Activated naive CD8-positive, alpha-beta T cell treated with anti-CD3 and anti-CD28 coated beads for 36 hours (primary cell): Measurements from ENCODE around the gene SKIC8. TPM values are rescaled to one million over a fixed set of nuclear protein-coding genes. Genes with fewer than 3 reads are reported as not detected.

Source experiments
- DNase-seq: peaks from one replicate; pipeline ENCODE4 v3.0.0; 2021
- H3K27ac Mint-ChIP-seq: one replicate; pipeline ENCODE4 v1.8.0; 2022; ENCODE audit warnings: mild to moderate bottlenecking, moderate library complexity, mixed read lengths
- H3K27me3 Mint-ChIP-seq: one replicate; pipeline ENCODE4 v1.8.0; 2022; ENCODE audit warnings: mild to moderate bottlenecking, mixed read lengths
- H3K36me3 Mint-ChIP-seq: one replicate; pipeline ENCODE4 v1.8.0; 2021; ENCODE audit warnings: mild to moderate bottlenecking, mixed read lengths
- H3K4me1 Mint-ChIP-seq: one replicate; pipeline ENCODE4 v1.8.0; 2021; ENCODE audit warnings: mixed read lengths
- H3K4me3 Mint-ChIP-seq: one replicate; pipeline ENCODE4 v1.8.0; 2022; ENCODE audit warnings: mild to moderate bottlenecking, moderate library complexity, mixed read lengths
- H3K9me3 Mint-ChIP-seq: one replicate; pipeline ENCODE4 v1.8.0; 2022; ENCODE audit warnings: mixed read lengths
- total RNA-seq, 2 experiments: library from RNA; stranded (reverse); gene quantifications; one replicate each; pipeline ENCODE4 v1.2.3, GENCODE V29; 2021

Gene SKIC8
- total RNA-seq, 2 experiments from 2014 or later: 71.9 to 73.8 TPM

- H3K27me3 Mint-ChIP-seq: no peaks in the 10 kb centered on the region
- DNase-seq: no peak
- no peak overlapping the region for H3K27ac Mint-ChIP-seq
- no peak overlapping the region for H3K4me3 Mint-ChIP-seq
- H3K36me3 Mint-ChIP-seq: peaks cover 17% of the 10 kb centered on the region
- no peaks in the 10 kb centered on the region for H3K4me1 Mint-ChIP-seq
- no peaks in the 10 kb centered on the region for H3K9me3 Mint-ChIP-seq
Measured at GRCh38 chr15:78284758-78285157, 14.7 kb downstream of the SKIC8 start.

- DNase-seq: no peak
- no peaks in the 10 kb centered on the region for H3K9me3 Mint-ChIP-seq
- no peaks in the 10 kb centered on the region for H3K4me1 Mint-ChIP-seq
- no peak overlapping the region for H3K27ac Mint-ChIP-seq
- peaks cover 18% of the 10 kb centered on the region for H3K36me3 Mint-ChIP-seq
- no peaks in the 10 kb centered on the region for H3K27me3 Mint-ChIP-seq
- no peak overlapping the region for H3K4me3 Mint-ChIP-seq
Measured at GRCh38 chr15:78282324-78282723, 17.1 kb downstream of the SKIC8 start.

DNA sequence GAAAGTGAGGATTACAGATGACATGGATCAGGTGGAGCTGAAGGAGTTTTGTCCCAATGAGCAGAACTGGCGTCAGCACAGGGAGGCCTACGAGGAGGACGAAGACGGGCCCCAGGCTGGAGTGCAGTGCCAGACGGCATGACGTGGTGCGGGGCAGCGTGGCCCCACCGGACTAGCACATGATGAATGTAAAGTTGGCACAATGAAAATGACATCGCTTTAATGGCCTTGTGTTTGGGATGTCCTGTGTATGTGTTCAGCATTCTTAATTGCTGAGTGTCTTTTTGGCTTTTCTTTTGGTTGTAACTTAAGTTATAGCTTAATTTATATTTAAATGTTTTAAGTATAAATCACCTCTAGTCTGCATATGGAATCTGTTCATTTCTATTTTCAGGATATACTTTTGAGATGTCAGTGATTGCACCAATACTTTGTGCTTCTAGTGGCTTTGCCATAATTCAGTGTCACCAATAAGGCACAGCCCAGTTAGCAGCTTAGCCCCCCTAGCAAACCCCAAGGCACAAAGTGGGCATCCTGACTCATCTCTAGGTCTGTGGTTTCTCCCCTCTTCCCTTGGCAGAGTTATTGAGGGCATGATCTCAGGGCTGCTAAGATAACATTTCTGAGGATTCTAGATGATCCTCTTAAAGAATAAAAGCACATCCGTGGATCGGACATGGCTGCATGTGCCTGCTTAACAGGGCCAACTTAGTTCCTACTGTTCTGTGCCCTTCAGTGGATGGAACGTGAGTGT is 18.9 kb downstream of the SKIC8 start:
- H3K36me3 Mint-ChIP-seq: peaks cover 16% of the 10 kb centered on the region

GRCh38 chr15:78276064-78276943 is 23.1 kb downstream of the SKIC8 start:
- Mint-ChIP-seq H3K9me3 (no peaks in the 10 kb centered on the region), H3K27me3 (no peaks in the 10 kb centered on the region), H3K4me1 (no peaks in the 10 kb centered on the region), H3K27ac (peak overlapping the region; percentile 25), H3K4me3 (no peak overlapping the region), H3K36me3 (peaks cover 21% of the 10 kb centered on the region)
- DNase-seq: no peak

More for the DNA sequence above, 18.9 kb downstream of the SKIC8 start:
- Mint-ChIP-seq H3K27me3 (no peaks in the 10 kb centered on the region), H3K4me1 (no peaks in the 10 kb centered on the region), H3K9me3 (no peaks in the 10 kb centered on the region), H3K27ac (no peak overlapping the region), H3K4me3 (no peak overlapping the region)
- DNase-seq: no peak

DNA sequence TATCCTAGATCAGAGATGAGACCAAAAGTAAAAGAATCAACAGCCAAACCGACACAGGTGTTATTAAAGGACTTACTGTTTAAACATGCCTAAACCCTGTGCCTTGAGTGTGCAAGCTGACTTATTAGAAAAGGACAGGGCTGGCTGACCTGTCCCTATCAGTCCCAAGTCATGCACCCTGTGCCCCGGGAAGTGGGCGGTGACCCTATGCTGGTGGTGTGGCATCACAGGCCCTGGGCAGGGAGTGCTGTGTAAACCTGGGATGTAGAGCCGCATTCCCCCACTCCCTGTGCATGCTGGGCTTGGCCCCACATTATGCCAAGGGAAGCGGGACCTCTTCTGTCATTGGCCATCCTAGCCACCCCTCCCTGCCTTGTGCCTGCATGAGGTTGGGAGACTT is 24.4 kb downstream of the SKIC8 start:
- Mint-ChIP-seq H3K27me3 (no peaks in the 10 kb centered on the region), H3K27ac (peak overlapping the region; percentile 17), H3K36me3 (peaks cover 21% of the 10 kb centered on the region), H3K4me1 (no peaks in the 10 kb centered on the region), H3K4me3 (no peak overlapping the region), H3K9me3 (no peaks in the 10 kb centered on the region)
- no peak for DNase-seq

DNA sequence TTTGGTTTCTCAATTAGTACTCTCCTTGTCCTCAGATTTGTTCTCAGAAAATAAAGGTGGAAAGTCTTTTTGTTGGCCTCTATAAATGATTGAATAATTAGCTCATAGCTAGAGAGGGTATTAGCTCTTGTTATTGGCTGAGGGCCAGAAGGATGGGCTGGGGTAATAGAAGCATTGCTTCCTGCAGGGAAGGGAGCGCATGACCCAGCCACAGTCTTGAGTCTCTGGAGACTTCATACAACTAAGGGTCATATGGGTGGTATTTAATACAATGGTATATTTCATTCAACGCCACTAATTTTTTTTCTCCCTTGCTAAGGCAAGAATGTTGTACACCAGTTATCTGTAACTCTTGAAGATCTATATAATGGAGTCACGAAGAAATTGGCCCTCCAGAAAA is 26.6 kb downstream of the SKIC8 start:
- Mint-ChIP-seq H3K36me3 (peaks cover 15% of the 10 kb centered on the region), H3K27ac (no peak overlapping the region), H3K27me3 (no peaks in the 10 kb centered on the region), H3K4me3 (no peak overlapping the region), H3K4me1 (peaks cover 9% of the 10 kb centered on the region), H3K9me3 (no peaks in the 10 kb centered on the region)
- no peak for DNase-seq

DNA sequence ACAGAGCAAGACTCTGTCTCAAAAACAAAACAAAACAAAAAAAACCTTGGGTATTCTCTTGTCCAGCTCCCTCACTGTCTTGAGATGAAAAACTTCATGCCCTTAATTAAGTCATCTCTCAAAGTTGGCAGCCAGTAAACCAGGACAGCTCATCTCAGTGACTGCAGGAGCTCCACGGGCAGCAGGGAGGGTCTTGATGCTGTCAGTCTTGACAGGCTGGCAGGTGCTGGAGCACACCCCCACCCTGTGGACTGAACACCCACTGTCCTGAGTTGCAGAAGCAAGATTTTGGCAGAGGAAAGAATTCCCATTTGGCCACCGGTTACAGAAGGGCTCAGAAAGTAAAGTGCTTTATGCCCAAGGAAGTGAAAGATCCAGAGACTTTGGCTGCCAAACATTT is 27.1 kb downstream of the SKIC8 start:
- H3K4me3 Mint-ChIP-seq: no peak overlapping the region
- no peaks in the 10 kb centered on the region for H3K9me3 Mint-ChIP-seq
- H3K4me1 Mint-ChIP-seq: peaks cover 14% of the 10 kb centered on the region
- H3K27ac Mint-ChIP-seq: peak overlapping the region; percentile 10
- peaks cover 15% of the 10 kb centered on the region for H3K36me3 Mint-ChIP-seq
- no peaks in the 10 kb centered on the region for H3K27me3 Mint-ChIP-seq
- DNase-seq: no peak

DNA sequence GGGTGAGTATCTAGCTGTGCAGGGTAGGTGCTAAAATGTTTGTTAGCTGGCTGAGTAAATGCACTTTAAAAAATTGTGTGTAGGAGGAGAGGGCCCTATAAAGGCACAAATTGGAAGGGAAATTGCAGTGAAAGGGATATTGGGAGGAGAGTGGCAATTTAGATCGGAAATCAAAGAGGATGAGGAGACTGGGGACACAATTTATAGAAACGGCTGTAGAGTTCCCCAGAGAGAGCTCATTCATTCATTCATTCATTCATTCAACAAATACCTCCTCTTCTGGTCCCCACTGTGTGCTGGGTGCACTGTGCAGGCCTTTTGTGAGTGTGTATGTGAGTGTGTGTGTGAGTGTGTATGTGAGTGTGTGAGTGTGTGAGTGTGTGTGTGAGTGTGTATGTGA is 32.6 kb downstream of the SKIC8 start:
- DNase-seq: no peak
- Mint-ChIP-seq H3K9me3 (no peaks in the 10 kb centered on the region), H3K27ac (peak overlapping the region; percentile 50), H3K27me3 (no peaks in the 10 kb centered on the region), H3K4me3 (peak overlapping the region; percentile 82), H3K4me1 (peaks cover 37% of the 10 kb centered on the region), H3K36me3 (peaks cover 22% of the 10 kb centered on the region)

DNA sequence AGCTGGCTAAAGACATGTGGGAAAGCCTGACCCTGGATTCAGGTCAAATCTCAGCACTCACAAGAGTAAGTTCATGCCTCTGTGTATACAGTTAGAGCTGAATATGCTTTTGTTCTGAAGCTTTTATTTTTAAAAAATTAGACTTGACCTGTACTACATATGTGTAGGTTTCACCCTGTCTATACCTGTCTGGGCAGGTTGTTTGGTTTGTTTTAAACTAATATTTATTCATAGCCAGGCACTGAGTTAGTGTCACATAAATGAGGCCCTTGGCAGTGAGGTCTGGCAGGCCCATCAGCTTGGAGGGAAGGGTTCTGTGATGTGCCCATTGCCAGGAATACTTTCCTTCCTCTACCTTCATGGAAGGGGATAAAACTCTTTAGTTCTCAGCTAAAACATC is 33.2 kb downstream of the SKIC8 start:
- Mint-ChIP-seq H3K4me1 (peaks cover 37% of the 10 kb centered on the region), H3K27ac (no peak overlapping the region), H3K9me3 (no peaks in the 10 kb centered on the region), H3K4me3 (peak overlapping the region; percentile 82), H3K36me3 (peaks cover 17% of the 10 kb centered on the region), H3K27me3 (no peaks in the 10 kb centered on the region)
- no peak for DNase-seq

GRCh38 chr15:78265752-78266224 is 33.6 kb downstream of the SKIC8 start:
- H3K36me3 Mint-ChIP-seq: peaks cover 17% of the 10 kb centered on the region
- peak overlapping the region; percentile 82 for H3K4me3 Mint-ChIP-seq
- H3K9me3 Mint-ChIP-seq: no peaks in the 10 kb centered on the region
- no peak for DNase-seq
- no peaks in the 10 kb centered on the region for H3K27me3 Mint-ChIP-seq
- peaks cover 37% of the 10 kb centered on the region for H3K4me1 Mint-ChIP-seq
- peak overlapping the region; percentile 81 for H3K27ac Mint-ChIP-seq

- Mint-ChIP-seq H3K27me3 (no peaks in the 10 kb centered on the region), H3K4me3 (peak overlapping the region; percentile 82), H3K9me3 (no peaks in the 10 kb centered on the region), H3K27ac (peak overlapping the region; percentile 81), H3K36me3 (peaks cover 17% of the 10 kb centered on the region), H3K4me1 (peaks cover 37% of the 10 kb centered on the region)
- no peak for DNase-seq
Measured at GRCh38 chr15:78265137-78265460, 34.3 kb downstream of the SKIC8 start.

DNA sequence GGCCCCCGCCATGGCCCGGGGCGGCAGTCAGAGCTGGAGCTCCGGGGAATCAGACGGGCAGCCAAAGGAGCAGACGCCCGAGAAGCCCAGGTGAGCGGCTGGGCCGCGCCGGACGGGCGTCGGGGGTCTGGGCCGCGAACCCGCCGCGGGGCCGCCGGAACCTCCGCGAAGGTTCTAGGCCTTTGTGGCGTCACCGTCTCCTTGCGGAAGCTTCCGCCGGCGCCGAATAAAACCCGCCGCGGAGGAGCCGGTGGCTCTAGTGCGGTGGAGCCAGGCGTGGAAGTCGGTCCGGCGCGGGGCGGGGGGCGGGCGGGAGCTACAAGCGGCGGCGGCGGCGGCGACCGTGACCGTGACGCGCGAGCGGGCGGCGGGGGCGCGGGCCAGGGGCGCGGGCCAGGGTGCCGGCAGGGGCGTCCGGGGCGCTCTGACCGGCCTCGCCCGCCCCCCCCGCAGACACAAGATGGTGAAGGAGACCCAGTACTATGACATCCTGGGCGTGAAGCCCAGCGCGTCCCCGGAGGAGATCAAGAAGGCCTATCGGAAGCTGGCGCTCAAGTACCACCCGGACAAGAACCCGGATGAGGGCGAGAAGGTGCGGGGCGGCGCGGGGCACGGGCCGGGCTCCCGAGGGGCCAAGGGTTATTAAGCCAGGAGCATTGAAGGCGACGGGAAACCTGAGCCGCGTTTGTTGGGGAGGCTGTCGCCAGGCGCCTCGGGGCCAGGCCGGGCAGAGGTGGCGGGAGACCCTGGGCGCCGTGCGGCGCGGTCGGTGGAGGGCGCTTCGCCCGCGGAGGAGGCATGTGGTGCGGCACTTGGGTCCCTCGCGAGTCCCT is 34.9 kb downstream of the SKIC8 start, which contains the start of gene DNAJA4:
Gene DNAJA4 (plus strand): TSS at position 259 of the 833 bp plus-strand sequence. CDS start 202 bp downstream, at position 461.
- Mint-ChIP-seq H3K4me1 (peaks cover 37% of the 10 kb centered on the region), H3K27me3 (no peaks in the 10 kb centered on the region), H3K36me3 (peaks cover 17% of the 10 kb centered on the region), H3K4me3 (peak within 1 kb of the TSS; percentile 82), H3K9me3 (no peaks in the 10 kb centered on the region), H3K27ac (peak within 1 kb of the TSS; percentile 81)
- DNase-seq: peak; percentile 60

DNA sequence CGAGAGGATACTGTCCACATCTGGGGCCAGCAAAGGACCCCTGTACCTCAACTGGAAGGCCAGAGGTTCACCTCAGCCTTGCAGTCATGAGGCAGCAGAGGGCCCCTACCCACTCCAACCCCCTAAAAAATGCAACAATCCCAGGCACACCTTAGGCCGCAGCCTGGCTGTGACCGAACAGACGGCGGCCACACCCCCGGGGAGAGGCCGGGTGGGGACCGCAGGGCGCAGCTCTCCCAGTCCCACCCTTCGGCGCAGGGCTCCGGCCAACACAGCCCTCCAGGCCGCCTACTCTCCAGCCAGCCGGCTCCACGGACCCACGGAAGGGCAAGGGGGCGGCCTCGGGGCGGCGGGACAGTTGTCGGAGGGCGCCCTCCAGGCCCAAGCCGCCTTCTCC is 35.5 kb downstream of the SKIC8 start:
- H3K36me3 Mint-ChIP-seq: peaks cover 17% of the 10 kb centered on the region
- peak; percentile 14 for DNase-seq

DNA sequence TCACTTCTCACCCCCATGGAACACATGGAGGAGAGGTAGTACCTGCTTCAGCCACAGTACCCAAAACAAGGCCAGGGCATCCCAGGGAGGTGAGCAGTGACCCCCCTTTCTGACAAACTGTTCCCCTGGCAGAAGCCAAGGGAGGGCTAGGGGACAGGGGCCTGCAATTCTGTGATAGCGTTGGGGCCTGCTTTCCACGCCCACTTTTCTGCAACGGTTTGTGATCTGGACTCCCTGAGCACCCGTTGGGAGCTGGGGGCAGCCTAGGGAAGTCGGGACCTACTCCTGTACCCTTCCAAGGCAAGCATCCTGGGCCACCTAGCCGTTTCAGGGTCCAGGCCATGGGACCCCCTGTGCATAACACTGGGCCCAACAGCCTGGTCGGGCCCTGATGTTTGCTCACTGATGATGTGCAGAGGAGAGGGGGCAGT is 36.0 kb downstream of the SKIC8 start:
- peaks cover 30% of the 10 kb centered on the region for H3K4me1 Mint-ChIP-seq

More for the DNA sequence above, 35.5 kb downstream of the SKIC8 start:
- H3K9me3 Mint-ChIP-seq: no peaks in the 10 kb centered on the region
- no peaks in the 10 kb centered on the region for H3K27me3 Mint-ChIP-seq
- H3K4me1 Mint-ChIP-seq: peaks cover 34% of the 10 kb centered on the region
- peak overlapping the region; percentile 72 for H3K27ac Mint-ChIP-seq
- H3K4me3 Mint-ChIP-seq: peak overlapping the region; percentile 37

More for the DNA sequence above, 36.0 kb downstream of the SKIC8 start:
- peak overlapping the region; percentile 72 for H3K27ac Mint-ChIP-seq
- no peaks in the 10 kb centered on the region for H3K9me3 Mint-ChIP-seq
- H3K4me3 Mint-ChIP-seq: peak overlapping the region; percentile 37
- H3K36me3 Mint-ChIP-seq: peaks cover 15% of the 10 kb centered on the region
- H3K27me3 Mint-ChIP-seq: no peaks in the 10 kb centered on the region
- no peak for DNase-seq
